PC-9 (cell line): Measurements from ENCODE around the gene UGT1A3. TPM values are rescaled to one million over a fixed set of nuclear protein-coding genes. Genes with fewer than 3 reads are reported as not detected.
A peak's percentile ranks its signal among the peaks of the same experiment; 100 is the strongest.
"Not testable (repeated sequence)": the region's sequence is repeated elsewhere in the genome, so short reads cannot be mapped to it uniquely, and the experiment has no call there.

Source experiments
- BruUV-seq: library from RNA; stranded (reverse); fragments of 400-500 nt; replicated peaks from 2 replicates; lab custom pipeline; 2021; lab: Mats Ljungman, UMichigan
- CTCF ChIA-PET: fragments of 300-600 bp; sonication (Branson Sonifier 250); formaldehyde crosslinking; loops from one replicate; lab custom pipeline; 2022; ENCODE audit warnings: antibody characterized with exemption; lab: Charles Lee
- POLR2A ChIA-PET: fragments of 300-600 bp; sonication (Branson Sonifier 250); formaldehyde crosslinking; loops from one replicate; lab custom pipeline; 2022; ENCODE audit warnings: antibody characterized with exemption; ENCODE audit not compliant: unreplicated experiment; lab: Charles Lee
- DNase-seq, 2 experiments: peaks; one replicate each; pipeline versions ENCODE4 v3.0.0 to v3.0.0-alpha.2; 2015 to 2022; ENCODE audit warnings: mixed read lengths in 1 of 2
- H2AFZ ChIP-seq: fragments of 200-600 bp; sonication (generic); 2 replicates; pipeline ENCODE4 v1.8.1; 2017; ENCODE audit warnings: antibody characterized with exemption
- H3F3A ChIP-seq: fragments of 200-600 bp; sonication (generic); 2 replicates; pipeline ENCODE4 v1.8.1; 2017; ENCODE audit warnings: antibody characterized with exemption, mild to moderate bottlenecking, low read depth; ENCODE audit not compliant: insufficient read depth
- H3K27ac ChIP-seq: fragments of 200-600 bp; sonication (generic); 2 replicates; pipeline ENCODE4 v1.6.1; 2016; ENCODE audit warnings: mixed run types
- H3K27me3 ChIP-seq: fragments of 200-600 bp; sonication (generic); 2 replicates; pipeline ENCODE4 v1.6.1; 2016; ENCODE audit warnings: low read depth, mixed run types; ENCODE audit not compliant: insufficient read depth
- H3K36me3 ChIP-seq: fragments of 200-600 bp; sonication (generic); 2 replicates; pipeline ENCODE4 v1.6.1; 2016; ENCODE audit warnings: low read depth, mixed run types
- H3K4me1 ChIP-seq: fragments of 200-600 bp; sonication (generic); replicated peaks from 2 replicates; pipeline ENCODE4 v1.6.1; 2016; ENCODE audit warnings: mixed run types; ENCODE audit not compliant: insufficient read depth
- H3K4me2 ChIP-seq: fragments of 200-600 bp; sonication (generic); 2 replicates; pipeline ENCODE4 v1.6.1; 2017; ENCODE audit warnings: mixed run types
- H3K4me3 ChIP-seq: fragments of 200-600 bp; sonication (generic); 2 replicates; pipeline ENCODE4 v1.6.1; 2016; ENCODE audit warnings: mixed run types
- H3K79me2 ChIP-seq: fragments of 200-600 bp; sonication (generic); 2 replicates; pipeline ENCODE4 v1.6.1; 2017; ENCODE audit warnings: low read depth, mixed run types
- H3K9me2 ChIP-seq: fragments of 200-600 bp; sonication (generic); 2 replicates; pipeline ENCODE4 v1.8.1; 2017; ENCODE audit warnings: mild to moderate bottlenecking; ENCODE audit not compliant: insufficient read depth
- H3K9me3 ChIP-seq: fragments of 200-600 bp; sonication (generic); 2 replicates; pipeline ENCODE4 v1.8.1; 2016; ENCODE audit warnings: low read depth; ENCODE audit not compliant: insufficient read depth
- H4K20me1 ChIP-seq: fragments of 200-600 bp; sonication (generic); 2 replicates; pipeline ENCODE4 v1.8.1; 2017; ENCODE audit not compliant: insufficient read depth
- CTCF ChIP-seq: fragments of 200-600 bp; sonication (generic); conservative IDR thresholded peaks from 2 replicates; pipeline ENCODE4 v1.6.1; 2017; ENCODE audit warnings: mixed run types, antibody characterized with exemption, mild to moderate bottlenecking, moderate library complexity
- EZH2 ChIP-seq: fragments of 200-600 bp; sonication (generic); IDR thresholded peaks from 2 replicates; pipeline ENCODE4 v1.8.0; 2017; ENCODE audit warnings: antibody characterized with exemption, low read depth
- intact Hi-C: fragments of 100-400 bp; cut with micrococcal nuclease; formaldehyde crosslinking; loops from one replicate; pipeline ENCODE4 v1.10.0; 2022; ENCODE audit not compliant: unreplicated experiment
- total RNA-seq: library from RNA; stranded (reverse); gene quantifications from 2 replicates; pipeline ENCODE4 v1.2.3, GENCODE V29; 2021

The UGT1A3 gene
- total RNA-seq, 1 experiment from 2014 or later: 67.1 TPM

- no peak overlapping the region for H3K4me2 ChIP-seq
- no TSS peak for BruUV-seq
- H3K36me3 ChIP-seq: peaks cover 77% of the 10 kb centered on the region
- ChIA-PET POLR2A (interaction anchor here (0.6 kb wide), 3 partner anchors 41 to 1330 kb away, joined by 3 to 8 read pairs (median 3); no protein-coding TSS in a partner anchor), CTCF (no interaction called here)
- H3K9me2 ChIP-seq: no peaks in the 10 kb centered on the region
- TF ChIP-seq CTCF: no peak
- no peak for TF ChIP-seq EZH2
- peaks cover 95% of the 10 kb centered on the region for H3K79me2 ChIP-seq
- intact Hi-C loops: no loop called here
- no peaks in the 10 kb centered on the region for H3K4me1 ChIP-seq
- DNase-seq: peak in 1 of 2 experiments; percentile 26
- H3K4me3 ChIP-seq: no peak overlapping the region
- H3F3A ChIP-seq: peaks cover 40% of the 10 kb centered on the region
- no peaks in the 10 kb centered on the region for H3K9me3 ChIP-seq
- H2AFZ ChIP-seq: no peak overlapping the region
- H3K27me3 ChIP-seq: no peaks in the 10 kb centered on the region
- 0 out of 2 replicates have a peak overlapping the region, but pooled peaks have one; percentile 9 for H3K27ac ChIP-seq
- peaks cover 53% of the 10 kb centered on the region for H4K20me1 ChIP-seq
Observed at GRCh38 chr2:233740870-233741269, 12.0 kb downstream of the UGT1A3 start.

- Histone ChIP-seq H3K79me2 (peaks cover 95% of the 10 kb centered on the region), H3K4me3 (no peak overlapping the region), H3K36me3 (peaks cover 76% of the 10 kb centered on the region), H3K27me3 (no peaks in the 10 kb centered on the region), H3K4me2 (no peak overlapping the region), H3K4me1 (no peaks in the 10 kb centered on the region), H3K27ac (no peak overlapping the region), H2AFZ (no peak overlapping the region), H3K9me2 (no peaks in the 10 kb centered on the region), H3F3A (peaks cover 40% of the 10 kb centered on the region; the same call in 1 of the 2 replicates), H3K9me3 (no peaks in the 10 kb centered on the region), H4K20me1 (peaks cover 29% of the 10 kb centered on the region)
- peak in 1 of 2 experiments; percentile 26 for DNase-seq
- no TSS peak for BruUV-seq
- POLR2A ChIA-PET: no interaction called here
- intact Hi-C loops: no loop called here
- CTCF ChIA-PET: interaction anchor here (0.6 kb wide), 1 partner anchor 18 kb away, joined by 3 read pairs; no protein-coding TSS in a partner anchor
- TF ChIP-seq CTCF (no peak), EZH2 (no peak)
Observed at GRCh38 chr2:233743464-233744259, 14.8 kb downstream of the UGT1A3 start.

GRCh38 chr2:233745073-233745755 is 16.4 kb downstream of the UGT1A3 start:
- Histone ChIP-seq H3K9me3 (peaks cover 8% of the 10 kb centered on the region), H3K4me1 (no peaks in the 10 kb centered on the region), H3K36me3 (peaks cover 88% of the 10 kb centered on the region), H3K4me3 (no peak overlapping the region), H3F3A (peaks cover 45% of the 10 kb centered on the region), H3K4me2 (no peak overlapping the region), H3K9me2 (no peaks in the 10 kb centered on the region), H3K27me3 (no peaks in the 10 kb centered on the region), H4K20me1 (peaks cover 19% of the 10 kb centered on the region), H3K27ac (no peak overlapping the region), H2AFZ (no peak overlapping the region), H3K79me2 (peaks cover 95% of the 10 kb centered on the region)
- peak in 1 of 2 experiments; percentile 30 for DNase-seq
- intact Hi-C loops: no loop called here
- no TSS peak for BruUV-seq
- CTCF ChIA-PET: no interaction called here
- TF ChIP-seq EZH2 (no peak), CTCF (no peak)
- POLR2A ChIA-PET: no interaction called here

DNA sequence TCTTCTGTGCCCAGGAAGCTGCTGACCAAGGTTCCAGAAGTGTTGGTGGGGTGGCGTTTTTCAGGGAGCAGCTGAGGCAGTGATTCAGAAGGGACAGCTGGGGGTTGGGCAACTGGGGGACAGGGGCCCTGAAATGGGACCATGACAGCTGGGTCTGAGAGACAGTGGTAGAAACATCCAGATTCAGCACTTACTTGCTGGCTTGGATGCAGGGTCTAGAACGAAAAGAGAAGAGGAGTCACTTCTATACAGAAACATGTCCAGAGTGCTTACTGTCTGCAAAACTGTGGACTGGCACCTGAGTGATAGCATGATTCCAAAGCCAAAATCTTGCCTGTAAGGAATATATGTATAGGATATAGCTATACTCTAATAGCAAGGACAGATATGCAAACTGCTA is 17.0 kb downstream of the UGT1A3 start:
- H3K4me1 ChIP-seq, H3K27me3 ChIP-seq, H3K27ac ChIP-seq, H3K4me3 ChIP-seq, POLR2A ChIA-PET, H3K9me2 ChIP-seq, intact Hi-C loops, H3K4me2 ChIP-seq, BruUV-seq, CTCF ChIA-PET, H3K9me3 ChIP-seq, H2AFZ ChIP-seq: not testable (repeated sequence)
- Histone ChIP-seq H3K36me3 (peaks cover 87% of the 10 kb centered on the region), H4K20me1 (peaks cover 16% of the 10 kb centered on the region), H3K79me2 (peaks cover 95% of the 10 kb centered on the region), H3F3A (peaks cover 45% of the 10 kb centered on the region)
- peak in 1 of 2 experiments; percentile 26 for DNase-seq
